Stimulated activated CD8-positive, alpha-beta memory T cell treated with anti-CD3 and anti-CD28 coated beads, Interleukin-4, amount 100 ng/mL, for 4 hours (primary cell): ENCODE data around the gene CCDC91.
"Not testable (repeated sequence)": the region's sequence is repeated elsewhere in the genome, so short reads cannot be mapped to it uniquely, and the experiment has no call there.

ENCODE experiments used
- DNase-seq, 2 donors: peaks; one replicate each; pipeline ENCODE4 v3.0.0-alpha.2; 2020; ENCODE audit warnings: low read depth in 2 of 2, low spot score in 1 of 2

The CCDC91 gene

GRCh38 chr12:28278960-28279359, 88.7 kb downstream of the CCDC91 start:
- no peak for DNase-seq

- no peak for DNase-seq
These were observed 96.1 kb downstream of the CCDC91 start for GRCh38 chr12:28286352-28286751.

- no peak for DNase-seq
These were observed 100.0 kb downstream of the CCDC91 start for GRCh38 chr12:28290262-28290661.

GRCh38 chr12:28292699-28293098, 102.4 kb downstream of the CCDC91 start:
- DNase-seq, result no peak

- DNase-seq, result no peak
These were observed 104.0 kb downstream of the CCDC91 start for GRCh38 chr12:28294300-28294699.

- DNase-seq, result no peak
These were observed 106.0 kb downstream of the CCDC91 start for GRCh38 chr12:28296287-28296686.

- no peak for DNase-seq
These were observed 112.9 kb downstream of the CCDC91 start for GRCh38 chr12:28303192-28303591.

GRCh38 chr12:28306535-28306934, 116.3 kb downstream of the CCDC91 start:
- no peak for DNase-seq

GRCh38 chr12:28308891-28309290, 118.6 kb downstream of the CCDC91 start:
- no peak for DNase-seq

- no peak for DNase-seq
These were observed 123.4 kb downstream of the CCDC91 start for GRCh38 chr12:28313631-28314030.

- DNase-seq, result no peak
These were observed 125.8 kb downstream of the CCDC91 start for GRCh38 chr12:28316049-28316448.

GRCh38 chr12:28318273-28318672, 128.0 kb downstream of the CCDC91 start:
- DNase-seq, result no peak

- DNase-seq, result no peak
These were observed 130.1 kb downstream of the CCDC91 start for GRCh38 chr12:28320353-28320752.

GRCh38 chr12:28327722-28328121, 137.5 kb downstream of the CCDC91 start:
- no peak for DNase-seq

GRCh38 chr12:28328967-28329366, 138.7 kb downstream of the CCDC91 start:
- DNase-seq, result no peak

- not testable (repeated sequence) for DNase-seq
These were observed 139.5 kb downstream of the CCDC91 start for GRCh38 chr12:28329727-28330126.

GRCh38 chr12:28330232-28330631, 140.0 kb downstream of the CCDC91 start:
- not testable (repeated sequence) for DNase-seq

GRCh38 chr12:28331130-28331529, 140.9 kb downstream of the CCDC91 start:
- no peak for DNase-seq

- no peak for DNase-seq
These were observed 150.2 kb downstream of the CCDC91 start for GRCh38 chr12:28340261-28341045.

- no peak for DNase-seq
These were observed 153.5 kb downstream of the CCDC91 start for GRCh38 chr12:28343713-28344112.

- no peak for DNase-seq
These were observed 156.3 kb downstream of the CCDC91 start for GRCh38 chr12:28346567-28346966.

- DNase-seq, result no peak
These were observed 158.9 kb downstream of the CCDC91 start for GRCh38 chr12:28349196-28349595.

GRCh38 chr12:28350502-28350901, 160.2 kb downstream of the CCDC91 start:
- no peak for DNase-seq
